ENCODE measurements around the gene BLTP3A.

BLTP3A gene

GRCh38 chr6:34810017-34810882 lies 18.4 kb downstream of the BLTP3A start:
- no peak overlapping the region for H3K9ac ChIP-seq (ENCODE audit: low read length)
- no peaks in the 10 kb centered on the region for H3K36me3 ChIP-seq (replicated peaks; ENCODE audit: insufficient read depth, low read length)
- H3K9me2 ChIP-seq (replicated peaks; ENCODE audit: insufficient read depth, low read length) = no peaks in the 10 kb centered on the region
- no peak overlapping the region for H2AFZ ChIP-seq (ENCODE audit: low read length)
- TF ChIP-seq EZH2 (optimal IDR thresholded peaks at IDR 0.05; ENCODE audit: low read depth, low read length) (no peak), CTCF (IDR thresholded peaks at IDR 0.05; ENCODE audit: low read length) (no peak), EZH2phosphoT487 (IDR thresholded peaks at IDR 0.05; ENCODE audit: low read length) (no peak)
- no peaks in the 10 kb centered on the region; the same call in 1 of the 2 replicates for H4K20me1 ChIP-seq (ENCODE audit: insufficient read depth, low read length)
- peaks cover 20% of the 10 kb centered on the region for H3K4me1 ChIP-seq (ENCODE audit: low read length)
- peaks cover 9% of the 10 kb centered on the region for H3F3A ChIP-seq (ENCODE audit: insufficient read depth, low read length)
- no peak overlapping the region for H3K4me3 ChIP-seq (ENCODE audit: low read length)
- peak overlapping the region; percentile 73; the same call in 1 of the 2 replicates for H3K4me2 ChIP-seq (ENCODE audit: low read depth, low read length)
- H3K27me3 ChIP-seq (replicated peaks; ENCODE audit: insufficient read depth, low read length) = no peaks in the 10 kb centered on the region
- no peak for DNase-seq
- peaks cover 72% of the 10 kb centered on the region for H3K79me2 ChIP-seq (ENCODE audit: low read length)
- H3K9me3 ChIP-seq (replicated peaks; ENCODE audit: insufficient read depth, low read length) = no peaks in the 10 kb centered on the region
- H3K27ac ChIP-seq (ENCODE audit: low read length) = peak overlapping the region; percentile 67; the same call in 1 of the 2 replicates

DNA sequence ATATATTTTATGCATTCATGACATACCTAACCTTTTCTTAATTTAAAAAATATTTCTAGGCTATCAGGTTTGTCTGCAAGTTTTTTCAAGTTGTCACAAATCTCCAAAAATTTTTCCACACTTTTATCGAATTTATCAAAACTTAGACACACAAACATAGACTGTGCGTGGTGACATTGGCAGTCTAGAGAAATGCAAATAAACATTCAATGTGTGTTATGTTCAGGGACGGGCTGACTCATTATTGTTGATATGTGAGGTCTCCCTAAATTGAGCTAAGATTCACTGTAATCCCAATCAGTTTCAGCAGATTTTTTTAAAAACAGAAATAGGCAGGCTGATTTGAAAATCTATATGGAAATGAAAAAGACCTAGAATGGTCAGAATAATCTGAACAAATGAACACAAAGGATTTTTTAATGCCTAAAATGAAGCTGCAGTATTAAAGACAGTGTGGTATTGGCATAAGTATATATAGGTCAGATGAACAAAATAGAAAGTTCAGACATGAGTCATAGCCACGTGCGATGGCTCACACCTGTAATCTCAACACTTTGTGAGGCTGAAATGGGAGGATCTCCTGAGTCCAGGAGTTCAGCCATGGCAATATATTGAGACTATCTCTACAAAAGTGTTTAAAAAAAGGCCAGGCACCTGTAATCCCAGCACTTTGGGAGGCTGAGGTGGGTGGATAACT lies 19.2 kb downstream of the BLTP3A start:
- Histone ChIP-seq H3K27ac (ENCODE audit: low read length) (peak overlapping the region; percentile 67; the same call in 1 of the 2 replicates), H3F3A (ENCODE audit: insufficient read depth, low read length) (peaks cover 9% of the 10 kb centered on the region), H3K4me2 (ENCODE audit: low read depth, low read length) (peak overlapping the region; percentile 73)

More for the DNA sequence above, 19.2 kb downstream of the BLTP3A start:
- TF ChIP-seq EZH2 (optimal IDR thresholded peaks at IDR 0.05; ENCODE audit: low read depth, low read length) (no peak), EZH2phosphoT487 (IDR thresholded peaks at IDR 0.05; ENCODE audit: low read length) (no peak), CTCF (IDR thresholded peaks at IDR 0.05; ENCODE audit: low read length) (no peak)
- DNase-seq = peak; percentile 68
- no peaks in the 10 kb centered on the region; the same call in 1 of the 2 replicates for H4K20me1 ChIP-seq (ENCODE audit: insufficient read depth, low read length)
- H3K27me3 ChIP-seq (replicated peaks; ENCODE audit: insufficient read depth, low read length) = no peaks in the 10 kb centered on the region
- no peaks in the 10 kb centered on the region for H3K36me3 ChIP-seq (replicated peaks; ENCODE audit: insufficient read depth, low read length)
- peaks cover 20% of the 10 kb centered on the region for H3K4me1 ChIP-seq (ENCODE audit: low read length)
- H3K9ac ChIP-seq (ENCODE audit: low read length) = peak overlapping the region; percentile 32; the same call in 1 of the 2 replicates
- H2AFZ ChIP-seq (ENCODE audit: low read length) = no peak overlapping the region
- H3K9me2 ChIP-seq (replicated peaks; ENCODE audit: insufficient read depth, low read length) = no peaks in the 10 kb centered on the region
- H3K79me2 ChIP-seq (ENCODE audit: low read length) = peaks cover 69% of the 10 kb centered on the region
- no peak overlapping the region; the same call in 1 of the 2 replicates for H3K4me3 ChIP-seq (ENCODE audit: low read length)
- H3K9me3 ChIP-seq (replicated peaks; ENCODE audit: insufficient read depth, low read length) = no peaks in the 10 kb centered on the region

Data from MM.1S (cell line).